A549 (cell line): ENCODE measurements around the gene ZFP92. TPM values are rescaled to one million over a fixed set of nuclear protein-coding genes. Genes with fewer than 3 reads are reported as not detected.

Experiments
- ATAC-seq, 2 experiments: fragments of 200-7000 bp in 1 of 2; fragments of >200 bp in 1 of 2; cut with Nextera tagmentation in 1 of 2; cut with Tn5 transposase in 1 of 2; 3 replicates each; pipeline versions ENCODE4 v1.8.0 to v1.9.1; 2018 to 2020; ENCODE audit warnings: mild to moderate bottlenecking in 1 of 2, moderate library complexity in 1 of 2
- CTCF ChIA-PET: fragments of 300-600 bp; sonication (Branson Sonifier 250); formaldehyde crosslinking; extraction: SDS; loops from one replicate; lab custom pipeline; 2021; ENCODE audit warnings: antibody characterized with exemption, inconsistent platforms; lab: Yijun Ruan, JAX
- POLR2A ChIA-PET: fragments of 350-600 bp; formaldehyde crosslinking; extraction: SDS; loops from one replicate; lab custom pipeline; 2021; ENCODE audit warnings: antibody characterized with exemption, inconsistent platforms; lab: Yijun Ruan, JAX
- DNase-seq, 2 experiments: peaks; one replicate each; pipeline versions ENCODE4 v3.0.0 to v3.0.0-alpha.2; 2011 to 2016; ENCODE audit warnings: low read depth in 1 of 2, low spot score in 1 of 2
- FAIRE-seq: peaks from 2 replicates; lab custom pipeline; 2011; peaks lifted over from hg19 to GRCh38; lab: Jason Lieb, UNC
- H3K27ac ChIP-seq, 2 experiments: fragments of >200 bp; sonication (Bioruptor Twin); formaldehyde crosslinking; 3 replicates each; pipeline ENCODE4 v1.5.1; 2016 to 2017
- H3K4me1 ChIP-seq: fragments of >200 bp; sonication (Bioruptor Twin); formaldehyde crosslinking; 3 replicates; pipeline ENCODE4 v1.6.1; 2016
- H3K4me2 ChIP-seq: fragments of >200 bp; sonication (Bioruptor Twin); formaldehyde crosslinking; 3 replicates; pipeline ENCODE4 v1.6.1; 2016
- H3K4me3 ChIP-seq: fragments of >200 bp; sonication (Bioruptor Twin); formaldehyde crosslinking; 3 replicates; pipeline ENCODE4 v1.5.1; 2016
- H3K9me3 ChIP-seq: fragments of >200 bp; sonication (Bioruptor Twin); formaldehyde crosslinking; 3 replicates; pipeline ENCODE4 v1.6.1; 2016
- BHLHE40 ChIP-seq: IDR thresholded peaks from 2 replicates; pipeline ENCODE4 v1.6.1; 2012; ENCODE audit warnings: low read depth, low read length, inconsistent platforms
- CEBPB ChIP-seq, 2 experiments: fragments of >200 bp in 1 of 2; sonication (Bioruptor Twin) in 1 of 2; formaldehyde crosslinking in 1 of 2; IDR thresholded peaks; 2 replicates each; pipeline ENCODE4 v1.6.1; 2012 to 2016
- CHD2 ChIP-seq: fragments of 150-350 bp; IDR thresholded peaks from 2 replicates; pipeline ENCODE4 v1.6.1; 2014; ENCODE audit warnings: low read length; ENCODE audit not compliant: partially characterized antibody
- CHD4 ChIP-seq: fragments of 200-600 bp; sonication (generic); IDR thresholded peaks from 2 replicates; pipeline ENCODE4 v1.6.1; 2016; ENCODE audit warnings: antibody characterized with exemption, mild to moderate bottlenecking, borderline replicate concordance
- EHMT2 ChIP-seq: fragments of 200-600 bp; sonication (generic); IDR thresholded peaks from 2 replicates; pipeline ENCODE4 v1.6.1; 2016; ENCODE audit warnings: antibody characterized with exemption, low read depth, mild to moderate bottlenecking, moderate library complexity
- EP300 ChIP-seq, 2 experiments: fragments of >200 bp; sonication (Bioruptor Twin); formaldehyde crosslinking; IDR thresholded peaks; 2 replicates in 1 of 2; 3 replicates in 1 of 2; pipeline ENCODE4 v1.6.1; 2016 to 2017
- FOXS1 ChIP-seq: fragments of 250-450 bp; sonication (Bioruptor Pico); IDR thresholded peaks from 2 replicates; pipeline ENCODE4 v1.5.0; 2020; ENCODE audit warnings: mild to moderate bottlenecking, moderate library complexity
- HDAC2 ChIP-seq: fragments of 200-600 bp; sonication (generic); IDR thresholded peaks from 2 replicates; pipeline ENCODE4 v1.6.1; 2016
- HOXB5 ChIP-seq: fragments of 250-450 bp; sonication (Bioruptor Pico); IDR thresholded peaks from 2 replicates; pipeline ENCODE4 v1.5.0; 2020; ENCODE audit warnings: mild to moderate bottlenecking, moderate library complexity
- MAX ChIP-seq: IDR thresholded peaks from 2 replicates; pipeline ENCODE4 v1.6.1; 2012
- POLR2AphosphoS2 ChIP-seq: conservative IDR thresholded peaks from 2 replicates; pipeline ENCODE4 v1.6.1; 2012; ENCODE audit warnings: low read length, improper control_type of control experiment, inconsistent platforms
- RCOR1 ChIP-seq: fragments of 150-350 bp; IDR thresholded peaks from 2 replicates; pipeline ENCODE4 v1.6.1; 2014; ENCODE audit warnings: antibody characterized with exemption, low read length, low read depth
- RFX5 ChIP-seq: fragments of 450-650 bp; IDR thresholded peaks from 2 replicates; pipeline ENCODE4 v1.7.1; 2014; ENCODE audit warnings: antibody characterized with exemption, mild to moderate bottlenecking, moderate library complexity
- TFCP2L1 ChIP-seq: fragments of 250-450 bp; sonication (Bioruptor Pico); IDR thresholded peaks from 2 replicates; pipeline ENCODE4 v1.5.0; 2021; ENCODE audit warnings: mild to moderate bottlenecking
- TP53 ChIP-seq: fragments of 250-450 bp; sonication (Bioruptor Pico); IDR thresholded peaks from 2 replicates; pipeline ENCODE4 v1.5.0; 2021; ENCODE audit warnings: mild to moderate bottlenecking, moderate library complexity
- ZFP36 ChIP-seq: fragments of 450-650 bp; IDR thresholded peaks from 2 replicates; pipeline ENCODE4 v1.6.1; 2014; ENCODE audit warnings: borderline replicate concordance; ENCODE audit not compliant: partially characterized antibody
- WGBS: methylation state at CpG from one replicate; pipeline ENCODE4 v1.1.6; 2017; ENCODE audit errors: missing lambda C conversion rate; 5-methylcytosine and 5-hydroxymethylcytosine counted together
- polyA plus RNA-seq, 4 experiments: library from polyadenylated mRNA; depleted of rRNA in 3 of 4; stranded (reverse); fragments of >200 nt; fragmentation: RNase III in 1 of 4; extraction: RNeasy Plus Mini Kit Qiagen cat#74134 plus additional on column Dnase treatment in 1 of 4; gene quantifications; 2 replicates in 3 of 4; 3 replicates in 1 of 4; pipeline ENCODE4 v1.2.3, GENCODE V29; 2011 to 2017
- TF ChIP-seq, protein P1 (sequence below): IDR thresholded peaks from 2 replicates; pipeline ENCODE4 v1.6.1; 2012
- TF ChIP-seq, protein P2 (sequence below): fragments of 450-650 bp; IDR thresholded peaks from 2 replicates; pipeline ENCODE4 v1.6.1; 2014; ENCODE audit warnings: antibody characterized with exemption
- TF ChIP-seq, protein P3 (sequence below): fragments of 250-450 bp; sonication (Bioruptor Pico); IDR thresholded peaks from 2 replicates; pipeline ENCODE4 v1.5.0; 2021; ENCODE audit warnings: mild to moderate bottlenecking, moderate library complexity, borderline replicate concordance

ZFP92 gene
- polyA plus RNA-seq, 2 of the 4 experiments (the other 2 are of a cell fraction): 0.47 to 0.70 TPM

GRCh38 chrX:153379971-153380581, 31.2 kb upstream of the ZFP92 start:
- 54% methylated on average over 12 of the region's 13 CpGs for WGBS
- no peak overlapping the region for H3K4me2 ChIP-seq
- H3K4me3 ChIP-seq: no peak overlapping the region
- ChIA-PET CTCF (interaction anchor here (2.5 kb wide), 1 partner anchor 9 kb away, joined by 9 read pairs; no protein-coding TSS in a partner anchor), POLR2A (no interaction called here)
- no peak for ATAC-seq
- DNase-seq: no peak
- no peak for FAIRE-seq
- no peaks in the 10 kb centered on the region for H3K9me3 ChIP-seq
- H3K27ac ChIP-seq: no peak overlapping the region
- H3K4me1 ChIP-seq: no peaks in the 10 kb centered on the region
- TF ChIP-seq ZFP36 (no peak), RCOR1 (no peak), HDAC2 (no peak), MAX (no peak), POLR2AphosphoS2 (no peak), EHMT2 (no peak), TP53 (no peak), CHD2 (no peak)
- TF ChIP-seq, protein P1, sequence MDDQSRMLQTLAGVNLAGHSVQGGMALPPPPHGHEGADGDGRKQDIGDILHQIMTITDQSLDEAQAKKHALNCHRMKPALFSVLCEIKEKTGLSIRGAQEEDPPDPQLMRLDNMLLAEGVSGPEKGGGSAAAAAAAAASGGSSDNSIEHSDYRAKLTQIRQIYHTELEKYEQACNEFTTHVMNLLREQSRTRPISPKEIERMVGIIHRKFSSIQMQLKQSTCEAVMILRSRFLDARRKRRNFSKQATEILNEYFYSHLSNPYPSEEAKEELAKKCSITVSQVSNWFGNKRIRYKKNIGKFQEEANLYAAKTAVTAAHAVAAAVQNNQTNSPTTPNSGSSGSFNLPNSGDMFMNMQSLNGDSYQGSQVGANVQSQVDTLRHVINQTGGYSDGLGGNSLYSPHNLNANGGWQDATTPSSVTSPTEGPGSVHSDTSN: no peak

- H3K4me3 ChIP-seq: no peak overlapping the region
- H3K4me2 ChIP-seq: no peak overlapping the region
- no peaks in the 10 kb centered on the region for H3K9me3 ChIP-seq
- no peak overlapping the region for H3K27ac ChIP-seq
- TF ChIP-seq TFCP2L1 (CRISPR knock-in tag): no peak
- no peak for TF ChIP-seq EP300 (IDR thresholded peaks at IDR 0.05)
- no peak for TF ChIP-seq HOXB5 (CRISPR knock-in tag)
- TF ChIP-seq FOXS1 (CRISPR knock-in tag): no peak
- no peak for TF ChIP-seq CEBPB (IDR thresholded peaks at IDR 0.05)
- no peak for TF ChIP-seq ZFP36
- TF ChIP-seq, protein P2, sequence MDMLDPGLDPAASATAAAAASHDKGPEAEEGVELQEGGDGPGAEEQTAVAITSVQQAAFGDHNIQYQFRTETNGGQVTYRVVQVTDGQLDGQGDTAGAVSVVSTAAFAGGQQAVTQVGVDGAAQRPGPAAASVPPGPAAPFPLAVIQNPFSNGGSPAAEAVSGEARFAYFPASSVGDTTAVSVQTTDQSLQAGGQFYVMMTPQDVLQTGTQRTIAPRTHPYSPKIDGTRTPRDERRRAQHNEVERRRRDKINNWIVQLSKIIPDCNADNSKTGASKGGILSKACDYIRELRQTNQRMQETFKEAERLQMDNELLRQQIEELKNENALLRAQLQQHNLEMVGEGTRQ: no peak
- no peak for TF ChIP-seq BHLHE40
- no peak for TF ChIP-seq RFX5
- TF ChIP-seq CHD4: no peak
- TF ChIP-seq, protein P3, sequence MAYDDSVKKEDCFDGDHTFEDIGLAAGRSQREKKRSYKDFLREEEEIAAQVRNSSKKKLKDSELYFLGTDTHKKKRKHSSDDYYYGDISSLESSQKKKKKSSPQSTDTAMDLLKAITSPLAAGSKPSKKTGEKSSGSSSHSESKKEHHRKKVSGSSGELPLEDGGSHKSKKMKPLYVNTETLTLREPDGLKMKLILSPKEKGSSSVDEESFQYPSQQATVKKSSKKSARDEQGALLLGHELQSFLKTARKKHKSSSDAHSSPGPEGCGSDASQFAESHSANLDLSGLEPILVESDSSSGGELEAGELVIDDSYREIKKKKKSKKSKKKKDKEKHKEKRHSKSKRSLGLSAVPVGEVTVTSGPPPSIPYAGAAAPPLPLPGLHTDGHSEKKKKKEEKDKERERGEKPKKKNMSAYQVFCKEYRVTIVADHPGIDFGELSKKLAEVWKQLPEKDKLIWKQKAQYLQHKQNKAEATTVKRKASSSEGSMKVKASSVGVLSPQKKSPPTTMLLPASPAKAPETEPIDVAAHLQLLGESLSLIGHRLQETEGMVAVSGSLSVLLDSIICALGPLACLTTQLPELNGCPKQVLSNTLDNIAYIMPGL (CRISPR knock-in tag): no peak
- TF ChIP-seq, all 56 proteins: peak for 0
- peak; percentile 17 to 32; a peak in 1 of 6 replicates for ATAC-seq
- POLR2A ChIA-PET: no interaction called here
- no peak for FAIRE-seq
- no peak for DNase-seq
- no peaks in the 10 kb centered on the region for H3K4me1 ChIP-seq
- CTCF ChIA-PET: interaction anchor here (2.5 kb wide), 1 partner anchor 9 kb away, joined by 9 read pairs; no protein-coding TSS in a partner anchor
- 75% methylated on average over 5 of the region's 9 CpGs for WGBS
These were observed 30.6 kb upstream of the ZFP92 start for GRCh38 chrX:153380691-153381090.
